ENCODE measurements around the gene TNNC1. TPM values are rescaled to one million over a fixed set of nuclear protein-coding genes. Genes with fewer than 3 reads are reported as not detected.
A peak's percentile ranks its signal among the peaks of the same experiment; 100 is the strongest.

TNNC1 gene
- total and polyA plus RNA-seq, 2 of the 13 experiments (the other 11 are each of a cell fraction or from before 2014, with no cell fraction given), result 11.8 to 36.4 TPM

DNA sequence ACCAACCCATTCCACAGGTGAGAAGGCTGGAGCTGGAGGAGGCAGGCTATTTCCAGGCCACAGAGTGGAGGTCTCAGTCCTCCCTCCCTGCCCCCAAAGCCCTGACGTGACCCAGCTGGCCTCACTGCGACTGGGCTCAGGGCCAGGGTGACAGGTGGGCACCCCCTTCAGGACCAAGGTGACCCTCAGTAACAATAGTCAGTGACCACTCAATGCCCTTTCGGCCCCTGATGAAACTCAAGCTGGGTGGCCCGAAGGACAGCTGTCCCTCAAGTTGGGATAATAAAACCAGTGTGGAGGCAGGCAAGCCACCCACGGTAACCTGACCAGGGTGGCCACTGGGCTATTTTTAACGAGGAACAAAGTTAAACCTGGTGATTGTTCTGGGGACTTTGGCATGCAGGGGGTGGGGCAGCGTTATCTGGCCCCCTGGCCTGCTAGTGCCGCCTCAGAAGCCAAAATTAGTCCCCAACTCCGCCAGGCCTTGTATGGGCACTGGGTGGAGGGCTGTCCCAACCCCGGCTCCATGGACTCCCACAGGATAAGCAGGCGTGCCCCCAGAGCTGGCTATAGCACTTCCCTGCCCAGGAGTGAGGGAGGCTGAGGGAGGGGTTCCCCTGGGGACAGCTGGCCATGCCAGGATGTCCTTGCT is 1.1 kb downstream of the TNNC1 start (continued):
- TF ChIP-seq, protein P1, sequence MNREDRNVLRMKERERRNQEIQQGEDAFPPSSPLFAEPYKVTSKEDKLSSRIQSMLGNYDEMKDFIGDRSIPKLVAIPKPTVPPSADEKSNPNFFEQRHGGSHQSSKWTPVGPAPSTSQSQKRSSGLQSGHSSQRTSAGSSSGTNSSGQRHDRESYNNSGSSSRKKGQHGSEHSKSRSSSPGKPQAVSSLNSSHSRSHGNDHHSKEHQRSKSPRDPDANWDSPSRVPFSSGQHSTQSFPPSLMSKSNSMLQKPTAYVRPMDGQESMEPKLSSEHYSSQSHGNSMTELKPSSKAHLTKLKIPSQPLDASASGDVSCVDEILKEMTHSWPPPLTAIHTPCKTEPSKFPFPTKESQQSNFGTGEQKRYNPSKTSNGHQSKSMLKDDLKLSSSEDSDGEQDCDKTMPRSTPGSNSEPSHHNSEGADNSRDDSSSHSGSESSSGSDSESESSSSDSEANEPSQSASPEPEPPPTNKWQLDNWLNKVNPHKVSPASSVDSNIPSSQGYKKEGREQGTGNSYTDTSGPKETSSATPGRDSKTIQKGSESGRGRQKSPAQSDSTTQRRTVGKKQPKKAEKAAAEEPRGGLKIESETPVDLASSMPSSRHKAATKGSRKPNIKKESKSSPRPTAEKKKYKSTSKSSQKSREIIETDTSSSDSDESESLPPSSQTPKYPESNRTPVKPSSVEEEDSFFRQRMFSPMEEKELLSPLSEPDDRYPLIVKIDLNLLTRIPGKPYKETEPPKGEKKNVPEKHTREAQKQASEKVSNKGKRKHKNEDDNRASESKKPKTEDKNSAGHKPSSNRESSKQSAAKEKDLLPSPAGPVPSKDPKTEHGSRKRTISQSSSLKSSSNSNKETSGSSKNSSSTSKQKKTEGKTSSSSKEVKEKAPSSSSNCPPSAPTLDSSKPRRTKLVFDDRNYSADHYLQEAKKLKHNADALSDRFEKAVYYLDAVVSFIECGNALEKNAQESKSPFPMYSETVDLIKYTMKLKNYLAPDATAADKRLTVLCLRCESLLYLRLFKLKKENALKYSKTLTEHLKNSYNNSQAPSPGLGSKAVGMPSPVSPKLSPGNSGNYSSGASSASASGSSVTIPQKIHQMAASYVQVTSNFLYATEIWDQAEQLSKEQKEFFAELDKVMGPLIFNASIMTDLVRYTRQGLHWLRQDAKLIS (CRISPR knock-in tag; IDR thresholded peaks at IDR 0.05), result no peak
- TF ChIP-seq, protein P2, sequence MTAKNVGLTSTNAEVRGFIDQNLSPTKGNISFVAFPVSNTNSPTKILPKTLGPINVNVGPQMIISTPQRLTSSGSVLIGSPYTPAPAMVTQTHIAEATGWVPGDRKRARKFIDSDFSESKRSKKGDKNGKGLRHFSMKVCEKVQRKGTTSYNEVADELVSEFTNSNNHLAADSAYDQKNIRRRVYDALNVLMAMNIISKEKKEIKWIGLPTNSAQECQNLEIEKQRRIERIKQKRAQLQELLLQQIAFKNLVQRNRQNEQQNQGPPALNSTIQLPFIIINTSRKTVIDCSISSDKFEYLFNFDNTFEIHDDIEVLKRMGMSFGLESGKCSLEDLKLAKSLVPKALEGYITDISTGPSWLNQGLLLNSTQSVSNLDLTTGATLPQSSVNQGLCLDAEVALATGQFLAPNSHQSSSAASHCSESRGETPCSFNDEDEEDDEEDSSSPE (CRISPR knock-in tag; IDR thresholded peaks at IDR 0.05), result no peak
- TF ChIP-seq, protein P3, sequence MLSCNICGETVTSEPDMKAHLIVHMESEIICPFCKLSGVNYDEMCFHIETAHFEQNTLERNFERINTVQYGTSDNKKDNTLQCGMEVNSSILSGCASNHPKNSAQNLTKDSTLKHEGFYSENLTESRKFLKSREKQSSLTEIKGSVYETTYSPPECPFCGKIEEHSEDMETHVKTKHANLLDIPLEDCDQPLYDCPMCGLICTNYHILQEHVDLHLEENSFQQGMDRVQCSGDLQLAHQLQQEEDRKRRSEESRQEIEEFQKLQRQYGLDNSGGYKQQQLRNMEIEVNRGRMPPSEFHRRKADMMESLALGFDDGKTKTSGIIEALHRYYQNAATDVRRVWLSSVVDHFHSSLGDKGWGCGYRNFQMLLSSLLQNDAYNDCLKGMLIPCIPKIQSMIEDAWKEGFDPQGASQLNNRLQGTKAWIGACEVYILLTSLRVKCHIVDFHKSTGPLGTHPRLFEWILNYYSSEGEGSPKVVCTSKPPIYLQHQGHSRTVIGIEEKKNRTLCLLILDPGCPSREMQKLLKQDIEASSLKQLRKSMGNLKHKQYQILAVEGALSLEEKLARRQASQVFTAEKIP (CRISPR knock-in tag; IDR thresholded peaks at IDR 0.05; ENCODE audit: borderline replicate concordance), result no peak
- TF ChIP-seq NR2F2 (IDR thresholded peaks at IDR 0.05; ENCODE audit: borderline replicate concordance, low read depth) (no peak), NFYC (CRISPR knock-in tag; IDR thresholded peaks at IDR 0.05) (no peak), NCOA5 (CRISPR knock-in tag; IDR thresholded peaks at IDR 0.05) (no peak), ZNF788 (CRISPR knock-in tag; IDR thresholded peaks at IDR 0.05; ENCODE audit: borderline replicate concordance) (no peak), ZNF629 (CRISPR knock-in tag; conservative IDR thresholded peaks at IDR 0.05) (peak; percentile 92), RFX3 (CRISPR knock-in tag; IDR thresholded peaks at IDR 0.05) (no peak), ZNF615 (CRISPR knock-in tag; IDR thresholded peaks at IDR 0.05; ENCODE audit: borderline replicate concordance) (no peak), ZNF766 (CRISPR knock-in tag; IDR thresholded peaks at IDR 0.05; ENCODE audit: borderline replicate concordance) (no peak), ZNF619 (CRISPR knock-in tag; IDR thresholded peaks at IDR 0.05) (no peak), ZNF251 (CRISPR knock-in tag; IDR thresholded peaks at IDR 0.05) (no peak), PRPF4 (IDR thresholded peaks at IDR 0.05; ENCODE audit: low read depth, low read length, poor library complexity, severe bottlenecking) (no peak), SOX13 (IDR thresholded peaks at IDR 0.05) (no peak), SOX13 (CRISPR knock-in tag; conservative IDR thresholded peaks at IDR 0.05 in 1 of 2, IDR thresholded peaks at IDR 0.05 in 1 of 2) (peak in 1 of 2 experiments; percentile 80; a peak in 2 of 4 replicates), FOXO1 (CRISPR knock-in tag; IDR thresholded peaks at IDR 0.05) (no peak), YEATS4 (CRISPR knock-in tag; IDR thresholded peaks at IDR 0.05; ENCODE audit: borderline replicate concordance) (0 out of 2 replicates have a peak, but pooled peaks have one; percentile 27), RXRA (CRISPR knock-in tag; IDR thresholded peaks at IDR 0.05) (peak; percentile 70), MLLT10 (CRISPR knock-in tag; IDR thresholded peaks at IDR 0.05) (no peak)
- TF ChIP-seq, protein P4, sequence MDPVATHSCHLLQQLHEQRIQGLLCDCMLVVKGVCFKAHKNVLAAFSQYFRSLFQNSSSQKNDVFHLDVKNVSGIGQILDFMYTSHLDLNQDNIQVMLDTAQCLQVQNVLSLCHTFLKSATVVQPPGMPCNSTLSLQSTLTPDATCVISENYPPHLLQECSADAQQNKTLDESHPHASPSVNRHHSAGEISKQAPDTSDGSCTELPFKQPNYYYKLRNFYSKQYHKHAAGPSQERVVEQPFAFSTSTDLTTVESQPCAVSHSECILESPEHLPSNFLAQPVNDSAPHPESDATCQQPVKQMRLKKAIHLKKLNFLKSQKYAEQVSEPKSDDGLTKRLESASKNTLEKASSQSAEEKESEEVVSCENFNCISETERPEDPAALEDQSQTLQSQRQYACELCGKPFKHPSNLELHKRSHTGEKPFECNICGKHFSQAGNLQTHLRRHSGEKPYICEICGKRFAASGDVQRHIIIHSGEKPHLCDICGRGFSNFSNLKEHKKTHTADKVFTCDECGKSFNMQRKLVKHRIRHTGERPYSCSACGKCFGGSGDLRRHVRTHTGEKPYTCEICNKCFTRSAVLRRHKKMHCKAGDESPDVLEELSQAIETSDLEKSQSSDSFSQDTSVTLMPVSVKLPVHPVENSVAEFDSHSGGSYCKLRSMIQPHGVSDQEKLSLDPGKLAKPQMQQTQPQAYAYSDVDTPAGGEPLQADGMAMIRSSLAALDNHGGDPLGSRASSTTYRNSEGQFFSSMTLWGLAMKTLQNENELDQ (CRISPR knock-in tag; IDR thresholded peaks at IDR 0.05; ENCODE audit: borderline replicate concordance), result no peak

Measured in HepG2 (cell line).